Measurements from ENCODE around the gene ZCCHC2.

DNA sequence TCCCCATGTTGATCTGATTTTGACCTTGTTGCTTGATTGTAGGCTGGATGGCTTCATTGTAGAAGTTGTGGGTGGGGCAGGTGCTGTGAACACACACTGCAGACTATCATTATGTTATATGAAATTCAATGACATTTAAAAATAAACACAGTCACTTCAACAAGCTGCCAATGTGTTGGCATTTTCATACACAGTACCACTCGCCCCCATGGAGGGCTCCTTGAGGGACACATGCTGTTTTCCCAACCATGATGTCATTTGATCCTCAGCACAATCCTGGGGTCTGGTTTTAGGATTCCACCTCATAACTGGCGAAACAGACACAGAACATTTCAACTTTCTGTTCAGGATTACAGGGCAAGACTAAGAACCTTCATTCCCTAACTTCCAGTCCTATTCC, 86.9 kb downstream of the ZCCHC2 start:
- TF ChIP-seq CTCF (IDR thresholded peaks at IDR 0.05), result no peak
- TF ChIP-seq POLR2A (IDR thresholded peaks at IDR 0.05; ENCODE audit: low read depth), result no peak
- TF ChIP-seq POLR2AphosphoS5 (IDR thresholded peaks at IDR 0.05), result no peak
- no peak for TF ChIP-seq EP300 (IDR thresholded peaks at IDR 0.05)
